ELR (cell line): ENCODE results near the gene LTB4R2.

Experiments
- DNase-seq: peaks from one replicate; pipeline ENCODE4 v3.0.0-alpha.2; 2015; ENCODE audit warnings: low read depth

LTB4R2 gene

GRCh38 chr14:24321212-24321975 is 11.5 kb downstream of the LTB4R2 start:
- no peak for DNase-seq

- no peak for DNase-seq
Observed at GRCh38 chr14:24322672-24323071, 12.7 kb downstream of the LTB4R2 start.

GRCh38 chr14:24323341-24323740 is 13.4 kb downstream of the LTB4R2 start:
- no peak for DNase-seq

- DNase-seq, result no peak
Observed at GRCh38 chr14:24324024-24324423, 14.1 kb downstream of the LTB4R2 start.

GRCh38 chr14:24325041-24325530 is 15.1 kb downstream of the LTB4R2 start:
- DNase-seq, result no peak

GRCh38 chr14:24325963-24326362 is 16.0 kb downstream of the LTB4R2 start:
- no peak for DNase-seq

- no peak for DNase-seq
Observed at GRCh38 chr14:24327303-24327702, 17.4 kb downstream of the LTB4R2 start.

GRCh38 chr14:24327914-24328313 is 18.0 kb downstream of the LTB4R2 start:
- peak; percentile 33 for DNase-seq

- DNase-seq, result no peak
Observed at GRCh38 chr14:24329073-24329663, 19.2 kb downstream of the LTB4R2 start.

- DNase-seq, result no peak
Observed at GRCh38 chr14:24329736-24330135, 19.8 kb downstream of the LTB4R2 start.

- DNase-seq, result no peak
Observed at GRCh38 chr14:24330973-24331674, 21.2 kb downstream of the LTB4R2 start.

- no peak for DNase-seq
Observed at GRCh38 chr14:24331731-24332267, 21.9 kb downstream of the LTB4R2 start.

GRCh38 chr14:24332268-24332993 is 22.5 kb downstream of the LTB4R2 start:
- peak; percentile 67 for DNase-seq

- DNase-seq, result no peak
Observed at GRCh38 chr14:24334431-24335291, 24.7 kb downstream of the LTB4R2 start, which contains the start of gene ADCY4. ADCY4 (minus strand) TSS chr14:24335071; CDS start chr14:24334652, 419 bp downstream.

GRCh38 chr14:24335461-24336171 is 25.7 kb downstream of the LTB4R2 start:
- no peak for DNase-seq

GRCh38 chr14:24337144-24337823 is 27.3 kb downstream of the LTB4R2 start:
- DNase-seq, result no peak

GRCh38 chr14:24337824-24338175 is 27.9 kb downstream of the LTB4R2 start:
- DNase-seq, result no peak

- no peak for DNase-seq
Observed at GRCh38 chr14:24338843-24339242, 28.9 kb downstream of the LTB4R2 start.

- DNase-seq, result no peak
Observed at GRCh38 chr14:24339284-24340151, 29.6 kb downstream of the LTB4R2 start, which contains the start of gene RIPK3. RIPK3 (minus strand) TSS chr14:24339991; CDS start chr14:24339826, 165 bp downstream.
